Measurements from ENCODE around the gene OLFML2B.

Gene OLFML2B

GRCh38 chr1:161972828-161973227 is 50.8 kb downstream of the OLFML2B start:
- DNase-seq, result no peak

- no peak for DNase-seq
Observed at GRCh38 chr1:161970633-161971032, 53.0 kb downstream of the OLFML2B start.

GRCh38 chr1:161970036-161970435 is 53.6 kb downstream of the OLFML2B start:
- no peak for DNase-seq

GRCh38 chr1:161966067-161966466 is 57.6 kb downstream of the OLFML2B start:
- no peak for DNase-seq

GRCh38 chr1:161962091-161962887 is 61.4 kb downstream of the OLFML2B start:
- DNase-seq, result no peak

- DNase-seq, result no peak
Observed at GRCh38 chr1:161958425-161958824, 65.2 kb downstream of the OLFML2B start.

DNA sequence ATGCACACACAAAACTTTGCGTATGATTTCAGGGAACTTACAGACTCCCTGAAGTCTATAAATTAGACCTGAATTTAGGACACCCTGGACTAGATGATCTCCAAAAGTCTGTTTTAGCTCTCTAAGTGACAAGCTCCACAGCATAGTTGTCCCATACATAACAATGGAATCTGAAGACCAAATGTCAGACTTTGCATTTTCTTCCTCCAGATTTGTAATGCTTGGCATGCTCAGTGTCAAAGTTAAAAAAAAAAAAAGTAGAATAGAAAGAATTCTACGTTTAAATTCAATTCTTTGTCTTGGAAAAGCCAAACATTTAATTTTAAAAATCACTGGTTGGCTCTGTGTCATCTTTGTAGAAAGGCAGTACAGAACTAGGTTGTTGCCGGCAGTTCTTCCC is 66.7 kb downstream of the OLFML2B start:
- no peak for DNase-seq

DNA sequence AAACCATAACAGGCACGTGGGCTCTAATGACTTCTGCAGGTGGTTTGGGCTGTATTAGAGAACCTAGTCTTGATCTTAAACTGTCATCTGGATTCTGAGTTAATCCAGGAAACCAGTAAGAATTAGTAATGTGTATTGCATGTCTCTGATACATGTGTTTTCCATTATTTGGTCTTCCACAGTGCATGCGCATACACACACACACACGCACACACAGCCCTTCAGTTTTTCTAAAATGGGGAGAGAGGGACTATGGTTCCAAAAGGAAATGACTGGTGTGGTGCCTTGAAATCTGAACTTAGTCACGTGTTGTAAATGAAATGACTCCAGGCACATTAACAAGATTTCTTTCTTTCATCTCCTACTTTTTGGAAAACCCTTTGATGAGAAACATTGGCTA is 67.6 kb downstream of the OLFML2B start:
- no peak for DNase-seq

DNA sequence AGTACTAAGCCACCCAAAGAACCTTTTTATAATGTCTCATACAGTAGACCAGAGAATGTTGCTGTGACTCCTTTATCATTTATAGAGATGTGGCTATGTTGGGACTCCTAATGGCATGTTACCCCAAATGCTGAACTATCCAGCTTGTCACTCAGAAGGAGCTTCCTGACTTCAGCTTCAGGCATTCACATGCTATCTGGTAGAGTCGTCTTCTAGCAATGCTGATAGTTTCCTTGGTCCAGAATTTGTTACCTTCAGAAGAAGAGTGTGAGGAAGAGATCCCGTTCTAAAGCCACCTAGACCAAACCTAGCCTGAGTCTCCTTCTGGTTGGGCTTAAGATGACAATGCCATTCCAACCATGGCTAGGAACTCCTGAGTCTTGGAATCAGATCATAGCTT is 68.1 kb downstream of the OLFML2B start:
- DNase-seq, result no peak

DNA sequence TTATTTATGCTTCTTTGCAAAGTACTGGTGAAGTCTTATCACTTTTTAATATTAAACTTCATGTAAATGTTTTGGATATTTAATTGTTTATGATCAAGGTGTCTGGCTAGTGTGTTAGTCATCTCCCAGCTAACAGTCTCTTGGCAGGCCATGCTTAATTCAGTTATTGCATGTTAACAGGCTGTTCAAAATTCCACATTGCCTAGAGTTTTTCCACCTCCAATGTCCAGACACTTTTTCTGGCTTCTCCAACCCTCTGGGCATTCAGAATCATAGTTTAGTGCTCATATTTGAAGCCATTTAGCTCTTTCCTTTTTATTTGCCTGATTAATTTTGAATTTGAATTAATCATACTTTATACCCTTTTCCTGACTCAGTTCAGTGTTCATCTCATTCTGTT is 69.2 kb downstream of the OLFML2B start:
- DNase-seq, result no peak

GRCh38 chr1:161954050-161954449 is 69.6 kb downstream of the OLFML2B start:
- no peak for DNase-seq

- no peak for DNase-seq
Observed at GRCh38 chr1:161953256-161953920, 70.3 kb downstream of the OLFML2B start.

DNA sequence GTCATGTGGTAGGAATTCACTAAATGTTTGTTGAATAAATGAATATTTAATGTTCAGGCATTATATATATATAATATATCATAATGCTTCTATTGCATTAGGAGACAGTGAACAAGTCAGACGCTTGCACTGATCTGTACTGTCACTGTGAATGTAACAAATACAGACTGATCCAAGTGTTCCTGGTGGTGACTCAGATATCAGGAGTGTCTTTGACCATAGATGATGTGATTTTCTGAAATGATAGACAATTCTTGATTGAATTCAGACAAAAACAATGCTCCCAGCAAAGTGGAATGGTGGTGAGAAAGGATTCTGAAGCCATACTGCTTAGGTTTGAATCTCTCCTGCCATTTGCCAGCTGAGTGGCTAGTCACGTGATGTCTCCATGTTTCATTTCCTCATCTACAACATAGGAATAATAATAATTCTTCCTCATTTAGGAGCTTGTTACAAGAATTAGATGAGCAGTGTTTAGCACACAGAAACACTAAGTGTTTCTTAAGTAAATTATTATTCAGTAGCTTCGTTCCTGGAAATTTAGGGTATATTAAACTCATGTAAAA is 71.0 kb downstream of the OLFML2B start:
- DNase-seq, result no peak

- no peak for DNase-seq
Observed at GRCh38 chr1:161951646-161952045, 72.0 kb downstream of the OLFML2B start.

GRCh38 chr1:161950377-161950776 is 73.3 kb downstream of the OLFML2B start:
- DNase-seq, result no peak

DNA sequence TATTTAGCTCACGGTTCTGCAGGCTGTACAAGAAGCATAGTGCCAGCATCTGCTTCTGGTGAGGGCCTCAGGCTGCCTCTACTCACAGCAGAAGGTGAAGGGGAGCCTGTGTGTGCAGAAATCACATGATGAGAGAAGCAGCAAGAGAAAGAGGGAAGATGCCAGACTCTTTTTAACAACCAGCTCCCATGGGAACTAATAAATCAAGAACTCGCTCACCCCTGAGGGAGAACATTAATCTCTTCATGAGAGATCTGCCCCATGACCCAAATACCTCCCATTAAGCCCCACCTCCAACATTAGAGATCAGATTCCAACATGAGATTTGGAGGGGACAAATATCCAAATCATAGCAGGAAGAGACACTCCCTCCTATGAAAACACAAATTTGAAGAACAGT is 74.1 kb downstream of the OLFML2B start:
- no peak for DNase-seq

- DNase-seq, result no peak
Observed at GRCh38 chr1:161948435-161948834, 75.2 kb downstream of the OLFML2B start.

DNA sequence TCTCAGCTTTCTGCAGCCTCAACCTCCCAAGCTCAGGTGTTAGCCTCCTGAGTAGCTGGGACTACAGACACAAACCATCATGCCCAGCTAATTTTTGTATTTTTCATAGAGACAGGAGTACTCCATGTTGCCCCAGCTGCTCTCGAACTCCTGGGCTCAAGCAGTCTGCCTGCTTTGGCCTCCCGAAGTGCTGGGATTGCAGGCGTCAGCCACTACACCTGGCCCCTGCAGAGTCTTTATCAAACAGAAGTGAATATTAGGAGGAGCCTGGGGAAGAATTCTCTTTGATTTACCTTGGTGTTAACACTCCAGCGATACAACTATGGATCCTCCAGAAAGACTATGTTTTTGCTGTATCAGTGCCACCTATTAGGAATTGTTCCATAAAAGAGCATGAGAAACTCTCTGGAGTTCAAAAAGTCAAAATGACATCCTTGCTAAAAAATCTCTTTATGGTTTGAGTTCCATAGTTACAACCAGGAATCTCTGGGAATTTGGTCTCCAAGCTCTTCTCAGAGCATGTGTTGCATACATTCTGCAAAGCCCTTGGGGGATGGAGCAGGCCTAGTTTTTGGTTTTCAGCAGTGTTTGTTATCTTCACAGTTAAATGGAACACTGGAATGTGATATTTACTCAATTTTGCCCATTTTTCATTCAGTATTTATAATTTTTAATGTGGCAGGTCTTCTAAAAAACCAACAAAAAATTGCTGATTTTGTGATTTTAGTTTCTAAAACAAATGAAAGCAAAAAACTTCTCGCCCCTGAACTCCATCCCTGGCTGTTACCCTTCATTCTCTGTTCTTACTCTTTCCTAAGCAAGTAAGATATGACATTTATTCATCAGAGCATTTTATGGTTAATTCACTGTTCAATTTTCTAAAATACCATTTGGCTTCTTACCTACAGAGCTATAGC is 77.3 kb downstream of the OLFML2B start:
- no peak for DNase-seq

DNA sequence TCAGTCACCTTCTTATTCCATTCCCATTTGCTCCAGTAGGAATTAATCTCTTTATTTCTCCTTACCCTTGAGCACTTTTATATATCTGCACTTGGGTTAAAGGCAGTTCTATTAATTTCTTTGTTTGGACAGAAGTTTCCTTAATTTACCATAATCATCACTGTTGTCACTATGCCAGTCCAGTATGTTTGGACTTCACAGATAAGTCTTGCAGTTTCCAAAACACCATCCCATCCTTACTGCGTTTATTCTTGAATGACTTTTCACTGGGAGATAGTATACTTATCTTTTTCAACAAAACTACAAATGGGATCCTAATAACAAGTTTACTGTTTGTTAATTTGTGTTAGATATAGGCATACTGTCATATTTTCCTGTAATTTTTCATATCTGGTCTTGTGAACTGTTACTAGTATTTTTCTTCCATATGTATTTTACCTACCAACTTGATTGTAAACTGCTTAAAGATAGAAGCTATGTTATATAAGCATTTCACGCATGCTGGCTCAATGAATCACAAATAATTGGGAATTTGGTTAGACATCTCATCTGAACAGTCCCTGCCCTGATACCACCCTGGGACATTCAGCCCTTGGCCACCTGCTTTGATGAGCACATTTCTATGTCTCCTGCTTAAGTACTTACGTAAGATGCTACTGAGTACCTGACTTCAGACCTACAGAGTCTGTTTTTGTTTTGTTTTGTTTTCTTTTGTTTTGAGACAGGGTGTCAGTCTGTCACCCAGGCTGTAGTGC is 78.2 kb downstream of the OLFML2B start:
- DNase-seq, result no peak

DNA sequence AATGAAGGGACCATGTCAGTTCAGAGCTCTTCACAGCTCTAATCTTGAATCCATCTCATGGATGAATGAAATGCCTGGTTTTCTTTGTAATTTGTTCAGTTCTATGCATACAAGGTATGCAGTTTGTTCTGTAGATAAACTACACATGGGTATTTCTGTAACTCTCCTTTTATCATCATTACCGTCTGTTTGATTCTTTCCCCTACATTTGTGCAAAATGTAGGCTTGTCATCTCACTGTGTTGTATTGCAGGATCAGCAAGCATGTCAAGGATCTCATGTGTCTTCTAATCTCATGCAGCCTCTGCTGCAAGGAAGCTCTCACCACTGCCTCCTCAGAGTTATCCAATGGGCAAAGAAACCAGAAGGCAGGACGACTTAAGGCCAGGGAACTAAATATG is 79.3 kb downstream of the OLFML2B start:
- no peak for DNase-seq

GRCh38 chr1:161943737-161944136 is 79.9 kb downstream of the OLFML2B start:
- no peak for DNase-seq

- no peak for DNase-seq
Observed at GRCh38 chr1:161941726-161942436, 81.8 kb downstream of the OLFML2B start.

All from retina (tissue), 1 donor.